ENCODE data around the gene ATG14.
A peak's percentile ranks its signal among the peaks of the same experiment; 100 is the strongest.

The ATG14 gene

DNA sequence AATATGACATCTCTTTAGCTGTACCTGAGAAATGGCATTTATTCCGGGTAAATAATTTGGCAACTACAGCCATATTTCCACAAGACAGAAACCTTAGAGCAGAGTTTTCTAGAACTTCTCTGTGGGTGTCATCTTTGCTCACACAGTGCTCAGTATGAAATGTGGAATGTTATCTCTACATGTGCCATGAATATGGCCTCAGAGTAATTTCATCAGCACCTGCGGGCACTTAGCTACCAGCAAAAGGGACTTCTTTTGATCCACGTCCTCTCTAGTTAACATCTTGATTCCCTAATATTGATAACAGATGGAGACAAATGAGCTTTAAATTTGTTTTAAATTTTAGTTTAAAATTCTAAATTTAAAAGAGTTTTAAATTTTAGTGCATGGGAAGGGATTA lies 2.9 kb upstream of the ATG14 start:
- Histone ChIP-seq H3K27ac (replicated peaks) (no peak overlapping the region), H3K27me3 (ENCODE audit: insufficient read depth, poor library complexity, severe bottlenecking) (no peaks in the 10 kb centered on the region), H3K4me3 (replicated peaks; ENCODE audit: insufficient read depth, low read length) (no peak overlapping the region)
- TF ChIP-seq, protein P1, sequence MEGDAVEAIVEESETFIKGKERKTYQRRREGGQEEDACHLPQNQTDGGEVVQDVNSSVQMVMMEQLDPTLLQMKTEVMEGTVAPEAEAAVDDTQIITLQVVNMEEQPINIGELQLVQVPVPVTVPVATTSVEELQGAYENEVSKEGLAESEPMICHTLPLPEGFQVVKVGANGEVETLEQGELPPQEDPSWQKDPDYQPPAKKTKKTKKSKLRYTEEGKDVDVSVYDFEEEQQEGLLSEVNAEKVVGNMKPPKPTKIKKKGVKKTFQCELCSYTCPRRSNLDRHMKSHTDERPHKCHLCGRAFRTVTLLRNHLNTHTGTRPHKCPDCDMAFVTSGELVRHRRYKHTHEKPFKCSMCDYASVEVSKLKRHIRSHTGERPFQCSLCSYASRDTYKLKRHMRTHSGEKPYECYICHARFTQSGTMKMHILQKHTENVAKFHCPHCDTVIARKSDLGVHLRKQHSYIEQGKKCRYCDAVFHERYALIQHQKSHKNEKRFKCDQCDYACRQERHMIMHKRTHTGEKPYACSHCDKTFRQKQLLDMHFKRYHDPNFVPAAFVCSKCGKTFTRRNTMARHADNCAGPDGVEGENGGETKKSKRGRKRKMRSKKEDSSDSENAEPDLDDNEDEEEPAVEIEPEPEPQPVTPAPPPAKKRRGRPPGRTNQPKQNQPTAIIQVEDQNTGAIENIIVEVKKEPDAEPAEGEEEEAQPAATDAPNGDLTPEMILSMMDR (IDR thresholded peaks at IDR 0.05; ENCODE audit: insufficient read depth, low read length): no peak
- TF ChIP-seq SPI1 (IDR thresholded peaks at IDR 0.05; ENCODE audit: borderline replicate concordance, low read depth) (no peak), GABPA (IDR thresholded peaks at IDR 0.05; ENCODE audit: low read depth) (no peak), REST (IDR thresholded peaks at IDR 0.05; ENCODE audit: insufficient replicate concordance, low read depth) (no peak), POLR2AphosphoS5 (IDR thresholded peaks at IDR 0.05; ENCODE audit: low read depth) (no peak)
- no peak for DNase-seq (ENCODE audit: low read depth in 1 of 2, low spot score in 1 of 2)

- no peaks in the 10 kb centered on the region for H3K27me3 ChIP-seq (ENCODE audit: insufficient read depth, poor library complexity, severe bottlenecking)
- no peak for DNase-seq (ENCODE audit: low read depth in 1 of 2, low spot score in 1 of 2)
- no peak for TF ChIP-seq REST (IDR thresholded peaks at IDR 0.05; ENCODE audit: insufficient replicate concordance, low read depth)
- TF ChIP-seq GABPA (IDR thresholded peaks at IDR 0.05; ENCODE audit: low read depth): no peak
- TF ChIP-seq, protein P1 (IDR thresholded peaks at IDR 0.05; ENCODE audit: insufficient read depth, low read length): no peak
- TF ChIP-seq POLR2AphosphoS5 (IDR thresholded peaks at IDR 0.05; ENCODE audit: low read depth): no peak
- no peak overlapping the region for H3K27ac ChIP-seq (replicated peaks)
- H3K4me3 ChIP-seq (replicated peaks; ENCODE audit: insufficient read depth, low read length): no peak overlapping the region
Observed at GRCh38 chr14:55412676-55413075, 1.0 kb upstream of the ATG14 start.

GRCh38 chr14:55410876-55411275 lies 754 bp downstream of the ATG14 start:
- Histone ChIP-seq H3K27ac (replicated peaks) (peak overlapping the region; percentile 76), H3K4me3 (replicated peaks; ENCODE audit: insufficient read depth, low read length) (peak overlapping the region; percentile 97), H3K27me3 (ENCODE audit: insufficient read depth, poor library complexity, severe bottlenecking) (no peaks in the 10 kb centered on the region)
- no peak for TF ChIP-seq GABPA (IDR thresholded peaks at IDR 0.05; ENCODE audit: low read depth)
- TF ChIP-seq, protein P1 (IDR thresholded peaks at IDR 0.05; ENCODE audit: insufficient read depth, low read length): no peak
- TF ChIP-seq POLR2AphosphoS5 (IDR thresholded peaks at IDR 0.05; ENCODE audit: low read depth): no peak
- TF ChIP-seq REST (IDR thresholded peaks at IDR 0.05; ENCODE audit: insufficient replicate concordance, low read depth): no peak
- TF ChIP-seq SPI1 (IDR thresholded peaks at IDR 0.05; ENCODE audit: borderline replicate concordance, low read depth): no peak
- no peak for DNase-seq (ENCODE audit: low read depth in 1 of 2, low spot score in 1 of 2)

All from HL-60 (cell line).